Right lobe of liver (tissue), 4 donors: ENCODE results near the gene KCNIP1.

Source experiments
- POLR2A ChIP-seq: fragments of 450-650 bp; IDR thresholded peaks from one replicate; pipeline ENCODE4 v1.6.1; 2017; ENCODE audit warnings: antibody characterized with exemption, mild to moderate bottlenecking
- TF ChIP-seq, protein P1 (sequence below), 4 donors: fragments of 200-600 bp in 3 of 4; fragments of 450-650 bp in 1 of 4; IDR thresholded peaks; one replicate each; pipeline versions ENCODE4 v1.5.1 to v1.8.0; 2016 to 2022; ENCODE audit warnings: antibody characterized with exemption in 4 of 4, mild to moderate bottlenecking in 2 of 4
- donor health status: DM: no; HTN: no; CAD: no.
- donor health status: DM: no; HTN: no; CAD: no.
- donor health status: DM: no; HTN: yes; CAD: no.

DNA sequence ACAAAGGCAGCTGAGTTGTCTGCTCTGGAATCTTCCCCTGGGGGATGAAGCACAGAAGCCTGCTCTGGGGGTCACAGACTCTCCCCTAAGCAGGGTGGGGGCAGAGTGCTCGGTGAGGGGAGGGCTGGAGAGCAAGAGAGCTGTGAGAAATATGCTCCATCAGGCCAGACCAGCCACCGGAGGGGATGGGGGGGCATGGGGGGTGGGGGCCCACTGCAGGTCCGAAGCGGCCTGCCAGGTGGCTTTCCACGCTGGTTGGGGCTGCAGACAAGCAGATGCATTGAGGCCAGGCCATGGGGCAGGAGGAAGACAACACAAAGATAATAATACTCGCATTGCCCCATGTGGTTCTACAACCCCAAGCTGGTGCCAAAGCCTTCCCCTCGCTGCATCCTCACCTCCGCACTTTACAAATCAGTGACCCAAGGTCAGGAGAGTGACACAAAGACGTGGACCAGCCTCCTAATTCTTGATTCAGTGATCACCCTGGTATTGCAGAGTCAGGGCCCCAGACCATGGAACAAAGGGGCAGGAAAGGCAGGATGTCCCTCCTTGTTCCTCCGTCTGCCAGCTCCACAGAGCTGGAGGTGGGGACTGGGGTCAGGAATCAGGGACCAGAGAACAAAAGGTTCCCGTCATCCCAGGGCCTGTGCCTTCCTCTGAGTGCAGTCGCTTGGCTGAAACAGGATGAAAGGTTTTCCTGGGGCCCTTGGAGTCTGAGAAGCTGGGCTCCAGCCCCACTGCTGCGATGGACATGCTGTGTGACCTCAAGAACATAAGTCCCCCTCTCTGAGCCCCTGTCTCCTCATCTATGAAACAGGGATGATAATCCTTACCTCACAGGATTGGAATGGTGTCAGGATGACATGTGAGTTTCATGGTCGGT is 242.5 kb downstream of the KCNIP1 start:
- TF ChIP-seq, protein P1, sequence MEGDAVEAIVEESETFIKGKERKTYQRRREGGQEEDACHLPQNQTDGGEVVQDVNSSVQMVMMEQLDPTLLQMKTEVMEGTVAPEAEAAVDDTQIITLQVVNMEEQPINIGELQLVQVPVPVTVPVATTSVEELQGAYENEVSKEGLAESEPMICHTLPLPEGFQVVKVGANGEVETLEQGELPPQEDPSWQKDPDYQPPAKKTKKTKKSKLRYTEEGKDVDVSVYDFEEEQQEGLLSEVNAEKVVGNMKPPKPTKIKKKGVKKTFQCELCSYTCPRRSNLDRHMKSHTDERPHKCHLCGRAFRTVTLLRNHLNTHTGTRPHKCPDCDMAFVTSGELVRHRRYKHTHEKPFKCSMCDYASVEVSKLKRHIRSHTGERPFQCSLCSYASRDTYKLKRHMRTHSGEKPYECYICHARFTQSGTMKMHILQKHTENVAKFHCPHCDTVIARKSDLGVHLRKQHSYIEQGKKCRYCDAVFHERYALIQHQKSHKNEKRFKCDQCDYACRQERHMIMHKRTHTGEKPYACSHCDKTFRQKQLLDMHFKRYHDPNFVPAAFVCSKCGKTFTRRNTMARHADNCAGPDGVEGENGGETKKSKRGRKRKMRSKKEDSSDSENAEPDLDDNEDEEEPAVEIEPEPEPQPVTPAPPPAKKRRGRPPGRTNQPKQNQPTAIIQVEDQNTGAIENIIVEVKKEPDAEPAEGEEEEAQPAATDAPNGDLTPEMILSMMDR (IDR thresholded peaks at IDR 0.05): no peak
- no peak for TF ChIP-seq POLR2A
